GM23338 (cell line): ENCODE measurements around the gene SPATA31D3.

Experiments used
- CTCF ChIP-seq, 2 experiments: fragments of 200-600 bp in 1 of 2; sonication (generic) in 1 of 2; conservative IDR thresholded peaks; 2 replicates each; pipeline versions ENCODE4 v1.5.1 to v1.6.1; 2016 to 2017; ENCODE audit warnings: antibody characterized with exemption in 2 of 2, low read depth in 2 of 2, mild to moderate bottlenecking in 2 of 2, moderate library complexity in 1 of 2
- EZH2 ChIP-seq: fragments of 200-600 bp; sonication (generic); IDR thresholded peaks from one replicate; pipeline ENCODE4 v1.8.0; 2017; ENCODE audit warnings: antibody characterized with exemption, mild to moderate bottlenecking, low read depth; ENCODE audit not compliant: unreplicated experiment
- POLR2AphosphoS5 ChIP-seq: IDR thresholded peaks from 2 replicates; pipeline ENCODE4 v1.6.1; 2016; ENCODE audit warnings: antibody characterized with exemption, low read depth

GRCh38 chr9:81989700-81990099 lies 46.4 kb downstream of the SPATA31D3 start:
- TF ChIP-seq EZH2: no peak
- no peak for TF ChIP-seq POLR2AphosphoS5
- TF ChIP-seq CTCF (conservative IDR thresholded peaks at IDR 0.05; ENCODE audit: low read depth in 2 of 2): no peak
